Left kidney (tissue), 2 donors: ENCODE measurements around the gene ZSWIM4. TPM values are rescaled to one million over a fixed set of nuclear protein-coding genes. Genes with fewer than 3 reads are reported as not detected.
A peak's percentile ranks its signal among the peaks of the same experiment; 100 is the strongest.

Experiments
- DNase-seq: peaks from one replicate; pipeline ENCODE4 v3.0.0-alpha.2; 2013
- polyA plus RNA-seq: library from polyadenylated mRNA; unstranded; fragments of 120-200 nt; gene quantifications from one replicate; pipeline ENCODE4 v1.2.1, GENCODE V29; 2013; ENCODE audit not compliant: insufficient read length

ZSWIM4 gene
- polyA plus RNA-seq, 1 donor = 6.7 TPM

- DNase-seq = no peak
These were observed 17.3 kb downstream of the ZSWIM4 start for GRCh38 chr19:13812544-13812943.

GRCh38 chr19:13813147-13813546, 17.9 kb downstream of the ZSWIM4 start:
- no peak for DNase-seq

GRCh38 chr19:13814550-13814949, 19.3 kb downstream of the ZSWIM4 start:
- DNase-seq = no peak

- DNase-seq = no peak
These were observed 21.9 kb downstream of the ZSWIM4 start for GRCh38 chr19:13817018-13817614.

GRCh38 chr19:13817615-13818371, 22.6 kb downstream of the ZSWIM4 start:
- DNase-seq = no peak

- DNase-seq = no peak
These were observed 24.0 kb downstream of the ZSWIM4 start for GRCh38 chr19:13819238-13819637.

GRCh38 chr19:13821292-13821691, 26.0 kb downstream of the ZSWIM4 start:
- DNase-seq = no peak

GRCh38 chr19:13823256-13823655, 28.0 kb downstream of the ZSWIM4 start:
- DNase-seq = no peak

- DNase-seq = no peak
These were observed 28.7 kb downstream of the ZSWIM4 start for GRCh38 chr19:13823901-13824300.

- no peak for DNase-seq
These were observed 29.5 kb downstream of the ZSWIM4 start for GRCh38 chr19:13824703-13825102.

GRCh38 chr19:13825489-13826441, 30.5 kb downstream of the ZSWIM4 start:
- DNase-seq = no peak

GRCh38 chr19:13826652-13827235, 31.5 kb downstream of the ZSWIM4 start:
- DNase-seq = no peak

GRCh38 chr19:13827656-13828055, 32.4 kb downstream of the ZSWIM4 start:
- no peak for DNase-seq

- no peak for DNase-seq
These were observed 35.0 kb downstream of the ZSWIM4 start for GRCh38 chr19:13830114-13830740.

GRCh38 chr19:13830741-13831536, 35.7 kb downstream of the ZSWIM4 start:
- no peak for DNase-seq

- DNase-seq = no peak
These were observed 36.6 kb downstream of the ZSWIM4 start for GRCh38 chr19:13831537-13832467.

- DNase-seq = peak; percentile 89
These were observed 38.3 kb downstream of the ZSWIM4 start for GRCh38 chr19:13833330-13834243.

GRCh38 chr19:13834244-13835069, 39.2 kb downstream of the ZSWIM4 start:
- DNase-seq = no peak
